CD8-positive, alpha-beta memory T cell (primary cell): ENCODE measurements around the gene RARG. TPM values are rescaled to one million over a fixed set of nuclear protein-coding genes. Genes with fewer than 3 reads are reported as not detected.

Experiments
- CTCF ChIA-PET: fragments of 350-600 bp; sonication (Branson Sonifier 250); formaldehyde crosslinking; loops from one replicate; lab custom pipeline; 2021; ENCODE audit warnings: antibody characterized with exemption; lab: Charles Lee
- POLR2A ChIA-PET: fragments of 350-600 bp; sonication (Branson Sonifier 250); formaldehyde crosslinking; loops from one replicate; lab custom pipeline; 2021; ENCODE audit warnings: antibody characterized with exemption; lab: Charles Lee
- DNase-seq, 5 donors: peaks; one replicate each; pipeline versions ENCODE4 v3.0.0 to v3.0.0-alpha.2; 2020 to 2022; ENCODE audit warnings: mixed read lengths in 1 of 5
- H3K27ac ChIP-seq: one replicate; pipeline ENCODE4 v1.7.0; 2013; ENCODE audit warnings: low read depth, mild to moderate bottlenecking, low read length, moderate library complexity
- H3K27me3 ChIP-seq: 2 replicates; pipeline ENCODE4 v1.7.0; 2013; ENCODE audit warnings: low read length, mild to moderate bottlenecking; ENCODE audit not compliant: insufficient read depth, poor library complexity, severe bottlenecking
- H3K36me3 ChIP-seq: 2 replicates; pipeline ENCODE4 v1.7.0; 2013; ENCODE audit warnings: mild to moderate bottlenecking, low read length, moderate library complexity; ENCODE audit not compliant: insufficient read depth
- H3K4me1 ChIP-seq: 2 replicates; pipeline ENCODE4 v1.7.0; 2013; ENCODE audit warnings: mild to moderate bottlenecking, low read length, moderate library complexity; ENCODE audit not compliant: insufficient read depth
- H3K4me3 ChIP-seq: 2 replicates; pipeline ENCODE4 v1.7.0; 2013; ENCODE audit warnings: mild to moderate bottlenecking, low read length
- H3K9me3 ChIP-seq: 2 replicates; pipeline ENCODE4 v1.7.0; 2013; ENCODE audit warnings: mild to moderate bottlenecking, low read length
- H3K27ac Mint-ChIP-seq, 8 donors: one replicate each; pipeline ENCODE4 v1.8.0; 2020 to 2021; ENCODE audit warnings: mixed read lengths in 8 of 8, mild to moderate bottlenecking in 6 of 8, inconsistent platforms in 3 of 8, moderate library complexity in 3 of 8
- H3K27me3 Mint-ChIP-seq, 2 donors: one replicate each; pipeline ENCODE4 v1.8.0; 2020 to 2021; ENCODE audit warnings: mixed read lengths in 2 of 2, mild to moderate bottlenecking in 1 of 2, moderate library complexity in 1 of 2
- H3K36me3 Mint-ChIP-seq, 3 donors: one replicate each; pipeline ENCODE4 v1.8.0; 2020 to 2021; ENCODE audit warnings: mixed read lengths in 3 of 3, inconsistent platforms in 1 of 3, mild to moderate bottlenecking in 1 of 3
- H3K4me1 Mint-ChIP-seq, 3 donors: one replicate each; pipeline ENCODE4 v1.8.0; 2020 to 2021; ENCODE audit warnings: mixed read lengths in 3 of 3, inconsistent platforms in 1 of 3, mild to moderate bottlenecking in 1 of 3
- H3K4me3 Mint-ChIP-seq, 7 donors: one replicate each; pipeline ENCODE4 v1.8.0; 2020 to 2021; ENCODE audit warnings: mixed read lengths in 7 of 7, mild to moderate bottlenecking in 6 of 7, moderate library complexity in 4 of 7, inconsistent platforms in 2 of 7
- H3K9me3 Mint-ChIP-seq, 5 donors: one replicate each; pipeline ENCODE4 v1.8.0; 2020 to 2022; ENCODE audit warnings: mixed read lengths in 5 of 5, mild to moderate bottlenecking in 3 of 5, moderate library complexity in 2 of 5, inconsistent platforms in 1 of 5
- polyA plus RNA-seq: library from polyadenylated mRNA; unstranded; fragments of 300-500 nt; fragmentation: Illumina TruSeq; gene quantifications from one replicate; pipeline ENCODE4 v1.2.3, GENCODE V29; 2021
- total RNA-seq, 2 experiments: library from RNA; stranded (reverse); gene quantifications; one replicate each; pipeline ENCODE4 v1.2.3, GENCODE V29; 2021

The RARG gene
- total and polyA plus RNA-seq, 3 experiments from 2014 or later = 15.4 to 68.4 (median 67.0) TPM

DNA sequence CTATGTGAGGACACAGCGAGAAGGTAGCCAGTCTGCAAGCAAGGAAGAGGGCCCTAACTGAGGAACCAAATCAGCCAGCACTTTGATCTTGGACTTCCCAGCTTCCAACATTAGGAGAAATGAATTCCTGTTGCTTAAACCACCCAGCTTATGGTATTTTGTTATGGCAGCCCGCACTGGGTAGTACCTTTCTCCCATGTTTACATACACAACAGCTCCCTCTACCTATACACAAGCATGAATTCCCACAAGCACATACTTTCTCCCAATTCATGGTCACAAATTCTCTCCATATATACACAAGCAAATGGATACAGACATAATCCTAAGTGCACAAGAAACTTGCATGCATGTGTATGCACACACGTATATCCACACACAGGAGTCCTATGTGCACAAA lies 32.3 kb downstream of the RARG start:
- H3K4me1 ChIP-seq = peaks cover 80% of the 10 kb centered on the region
- ChIA-PET CTCF (interaction anchor here (0.7 to 7.2 kb wide), 7 partner anchors 11 to 145 kb away, joined by 3 to 57 read pairs (median 5); partner anchors contain the start of genes AAAS, CSAD and ZNF740), POLR2A (interaction anchor here (1.2 to 2.3 kb wide), 4 partner anchors 8 to 100 kb away, joined by 3 to 6 read pairs (median 4); partner anchors contain the start of gene MYG1)
- H3K36me3 ChIP-seq = peaks cover 35% of the 10 kb centered on the region
- Mint-ChIP-seq H3K27ac (peak overlapping the region; percentile 12 to 92 (median 56)), H3K27me3 (no peaks in the 10 kb centered on the region), H3K9me3 (no peaks in the 10 kb centered on the region), H3K36me3 (peaks cover 12 to 66% (median 30%) of the 10 kb centered on the region in 3 donors), H3K4me1 (peaks cover 60 to 80% (median 70%) of the 10 kb centered on the region in 3 donors), H3K4me3 (peak overlapping the region in 6 of 7 donors; percentile 40 to 77 (median 66))
- H3K4me3 ChIP-seq = peak overlapping the region; percentile 9
- no peaks in the 10 kb centered on the region for H3K27me3 ChIP-seq
- H3K27ac ChIP-seq = no peak overlapping the region
- H3K9me3 ChIP-seq = no peaks in the 10 kb centered on the region
- DNase-seq = no peak

DNA sequence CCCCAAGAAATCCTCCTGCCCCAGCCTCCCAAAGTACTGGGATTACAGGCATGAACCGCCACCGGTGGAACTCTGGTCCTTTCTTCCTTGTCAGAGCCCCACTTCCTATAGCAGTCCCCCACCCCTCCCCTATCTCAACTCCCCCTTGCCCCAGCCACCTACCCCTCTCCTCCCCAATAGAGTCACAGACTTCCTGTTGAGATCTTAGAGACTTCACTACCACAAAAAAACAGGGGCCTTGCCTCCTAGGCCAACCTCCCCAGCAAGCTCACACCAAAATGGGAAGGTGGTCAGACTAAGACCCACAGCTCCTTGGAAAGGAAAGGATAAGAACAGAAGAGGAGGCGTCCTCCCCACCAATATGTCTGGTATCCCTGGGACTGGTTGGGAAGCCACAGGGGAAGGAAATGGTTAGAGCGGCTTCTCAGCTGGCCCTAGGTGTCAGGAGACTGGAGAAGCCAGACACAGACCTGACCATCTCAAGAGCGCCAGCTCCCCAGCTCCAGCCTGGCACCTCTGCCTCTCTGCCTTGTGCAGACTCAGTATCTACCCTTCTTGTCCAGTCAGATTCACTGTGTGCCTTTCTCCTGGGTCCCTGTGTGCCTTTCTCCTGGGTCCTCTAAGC lies 33.4 kb downstream of the RARG start:
- peaks cover 50 to 69% (median 59%) of the 10 kb centered on the region in 3 donors for H3K4me1 Mint-ChIP-seq
- H3K27me3 Mint-ChIP-seq = no peaks in the 10 kb centered on the region
- no peaks in the 10 kb centered on the region for H3K9me3 ChIP-seq
- no peaks in the 10 kb centered on the region for H3K9me3 Mint-ChIP-seq
- H3K4me3 ChIP-seq = peak overlapping the region; percentile 32
- POLR2A ChIA-PET = interaction anchor here (0.6 to 2.3 kb wide), 7 partner anchors 8 to 80 kb away, joined by 4 to 6 read pairs (median 4); partner anchors contain the start of gene ITGB7
- no peak overlapping the region for H3K27ac ChIP-seq
- peaks cover 46% of the 10 kb centered on the region for H3K36me3 ChIP-seq
- no peaks in the 10 kb centered on the region for H3K27me3 ChIP-seq
- DNase-seq = peak in 1 of 5 donors; percentile 56
- H3K4me3 Mint-ChIP-seq = peak overlapping the region; percentile 17 to 86 (median 76)
- H3K36me3 Mint-ChIP-seq = peaks cover 12 to 74% (median 32%) of the 10 kb centered on the region in 3 donors
- peak overlapping the region; percentile 25 to 97 (median 85) for H3K27ac Mint-ChIP-seq
- CTCF ChIA-PET = interaction anchor here (1.1 to 7.2 kb wide), 9 partner anchors 11 to 146 kb away, joined by 3 to 57 read pairs (median 5); partner anchors contain the start of genes AAAS, CSAD and ZNF740
- peaks cover 69% of the 10 kb centered on the region for H3K4me1 ChIP-seq

DNA sequence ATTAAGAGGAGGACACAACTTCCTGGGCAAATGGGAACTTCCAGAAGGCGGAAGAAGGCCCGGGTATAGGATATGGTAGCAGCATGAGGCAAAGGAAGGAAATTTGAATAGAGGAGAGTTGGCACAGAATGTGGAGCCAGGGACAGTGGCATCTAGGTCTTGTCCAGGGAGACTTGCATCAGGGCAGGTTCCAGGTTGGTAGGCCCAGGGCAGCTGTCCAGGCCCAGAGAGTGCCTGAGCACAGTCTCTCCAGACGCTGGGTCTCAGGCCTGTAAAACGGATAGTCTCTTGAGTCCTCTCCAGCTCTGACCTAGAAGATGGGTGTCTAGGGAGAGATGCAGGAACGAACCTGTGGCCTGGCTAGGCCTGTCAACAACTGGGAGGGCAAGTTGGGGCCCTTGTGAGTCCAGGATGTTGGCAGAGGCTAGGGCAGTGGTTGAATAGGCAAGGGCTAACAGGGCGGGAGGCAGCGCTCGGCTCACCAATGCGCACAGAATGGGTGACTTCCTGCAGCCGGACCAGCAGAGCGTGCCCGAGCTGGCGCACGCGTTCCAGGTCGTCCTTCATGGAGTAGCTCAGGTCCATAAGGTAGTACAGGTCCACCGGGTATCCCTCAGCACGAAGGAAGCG lies 34.9 kb downstream of the RARG start:
- POLR2A ChIA-PET = interaction anchor here (0.6 to 2.3 kb wide), 3 partner anchors 11 to 42 kb away, joined by 3 to 6 read pairs (median 4); partner anchors contain the start of gene CSAD
- Mint-ChIP-seq H3K9me3 (no peaks in the 10 kb centered on the region), H3K4me1 (peaks cover 45 to 55% (median 48%) of the 10 kb centered on the region in 3 donors), H3K4me3 (peak overlapping the region in 3 of 7 donors; percentile 19 to 59 (median 35)), H3K27ac (peak overlapping the region in 6 of 8 donors; percentile 15 to 77 (median 64)), H3K27me3 (no peaks in the 10 kb centered on the region), H3K36me3 (peaks cover 12 to 84% (median 34%) of the 10 kb centered on the region in 3 donors)
- Histone ChIP-seq H3K9me3 (no peaks in the 10 kb centered on the region), H3K4me3 (no peak overlapping the region), H3K27me3 (no peaks in the 10 kb centered on the region), H3K27ac (no peak overlapping the region), H3K36me3 (peaks cover 61% of the 10 kb centered on the region), H3K4me1 (peaks cover 55% of the 10 kb centered on the region)
- CTCF ChIA-PET = interaction anchor here (1.0 to 7.2 kb wide), 6 partner anchors 10 to 91 kb away, joined by 3 to 57 read pairs (median 4); partner anchors contain the start of genes CSAD and ZNF740
- DNase-seq = no peak

DNA sequence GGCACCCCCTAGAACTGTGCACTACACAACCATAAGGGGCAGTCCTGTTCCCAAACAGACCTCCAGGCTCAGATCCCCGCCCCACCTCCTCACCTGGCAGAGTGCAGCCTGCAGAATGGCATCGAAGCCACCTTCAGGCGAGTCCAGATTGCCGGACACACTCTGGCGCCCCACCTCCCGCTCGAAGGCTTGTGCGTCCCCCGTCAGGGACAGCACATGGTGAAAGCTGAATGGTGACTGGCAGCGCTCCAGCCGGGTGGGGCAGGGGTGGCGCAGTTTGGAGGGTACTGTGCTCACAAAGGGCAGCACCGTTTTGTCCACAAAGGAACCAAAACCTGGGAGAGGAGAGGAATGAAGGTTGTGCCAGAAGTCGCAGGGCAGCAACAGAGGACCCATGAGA lies 35.5 kb downstream of the RARG start:
- no peaks in the 10 kb centered on the region for H3K27me3 Mint-ChIP-seq
- H3K36me3 Mint-ChIP-seq = peaks cover 12 to 90% (median 36%) of the 10 kb centered on the region in 3 donors
- H3K4me1 Mint-ChIP-seq = peaks cover 44 to 50% (median 44%) of the 10 kb centered on the region in 3 donors
- Histone ChIP-seq H3K27me3 (no peaks in the 10 kb centered on the region), H3K4me3 (no peak overlapping the region), H3K9me3 (no peaks in the 10 kb centered on the region), H3K36me3 (peaks cover 67% of the 10 kb centered on the region), H3K4me1 (peaks cover 48% of the 10 kb centered on the region), H3K27ac (no peak overlapping the region)
- CTCF ChIA-PET = interaction anchor here (1.0 to 7.2 kb wide), 6 partner anchors 11 to 39 kb away, joined by 3 to 57 read pairs (median 4); partner anchors contain the start of genes CSAD and ZNF740
- DNase-seq = no peak
- no peaks in the 10 kb centered on the region for H3K9me3 Mint-ChIP-seq
- H3K4me3 Mint-ChIP-seq = peak overlapping the region in 1 of 7 donors; percentile 35
- H3K27ac Mint-ChIP-seq = peak overlapping the region in 5 of 8 donors; percentile 36 to 77 (median 60)
- POLR2A ChIA-PET = interaction anchor here (0.6 kb wide), 1 partner anchor 41 kb away, joined by 4 read pairs; no protein-coding TSS in a partner anchor

DNA sequence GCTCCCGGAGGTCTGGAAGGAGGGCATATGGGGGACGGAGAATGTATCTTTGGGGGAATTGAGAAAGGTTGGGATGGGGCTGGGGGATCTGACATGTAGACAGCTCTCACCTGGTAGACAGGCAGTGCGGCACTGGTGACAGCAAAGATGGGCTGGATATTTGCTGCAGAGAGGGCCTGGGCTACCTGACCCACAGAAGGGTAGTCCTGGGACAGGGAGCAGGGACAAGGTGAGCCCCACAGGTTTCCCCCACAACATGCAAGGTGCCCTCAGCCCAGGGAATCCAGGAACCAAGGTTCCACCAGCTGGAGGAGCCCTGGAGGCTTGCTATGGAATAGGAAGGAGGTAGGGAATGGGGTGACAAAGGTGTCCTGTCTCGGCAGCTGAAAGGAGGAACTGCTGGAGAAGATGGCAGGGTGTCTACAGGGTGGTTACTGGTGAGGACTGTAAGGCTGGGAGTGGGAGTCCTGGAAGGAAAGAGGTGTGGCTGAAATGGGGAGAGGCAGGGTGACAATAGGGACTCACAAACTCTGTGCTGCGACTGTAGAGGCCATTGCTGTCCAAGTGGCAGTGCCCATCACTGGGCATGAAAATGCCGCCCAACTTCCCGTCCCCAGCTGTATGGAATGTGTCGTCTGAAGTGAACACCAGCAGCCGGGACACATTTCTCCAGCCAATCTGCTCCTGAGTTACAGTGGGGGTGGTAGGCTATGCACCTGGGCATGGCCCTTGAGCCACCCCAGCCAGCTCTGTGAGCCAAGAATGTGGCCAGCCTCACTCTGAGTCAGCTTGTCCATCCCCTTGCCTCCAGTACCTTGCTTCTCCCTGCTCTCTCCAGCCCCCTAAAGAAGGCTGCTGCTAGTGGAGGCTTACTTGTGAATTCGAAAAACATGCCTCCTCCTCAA lies 36.2 kb downstream of the RARG start:
- H3K27me3 Mint-ChIP-seq = no peaks in the 10 kb centered on the region
- POLR2A ChIA-PET = no interaction called here
- H3K36me3 Mint-ChIP-seq = peaks cover 12 to 92% (median 31%) of the 10 kb centered on the region in 3 donors
- H3K4me3 ChIP-seq = no peak overlapping the region
- peaks cover 37 to 45% (median 39%) of the 10 kb centered on the region in 3 donors for H3K4me1 Mint-ChIP-seq
- no peaks in the 10 kb centered on the region for H3K9me3 ChIP-seq
- H3K9me3 Mint-ChIP-seq = no peaks in the 10 kb centered on the region
- H3K4me3 Mint-ChIP-seq = peak overlapping the region in 1 of 7 donors; percentile 44
- CTCF ChIA-PET = interaction anchor here (0.8 to 1.7 kb wide), 9 partner anchors 9 to 73 kb away, joined by 3 to 7 read pairs (median 3); partner anchors contain the start of gene ESPL1
- peaks cover 41% of the 10 kb centered on the region for H3K4me1 ChIP-seq
- no peak overlapping the region for H3K27ac ChIP-seq
- peaks cover 74% of the 10 kb centered on the region for H3K36me3 ChIP-seq
- peak overlapping the region; percentile 11 to 91 (median 72) for H3K27ac Mint-ChIP-seq
- DNase-seq = no peak
- no peaks in the 10 kb centered on the region for H3K27me3 ChIP-seq

DNA sequence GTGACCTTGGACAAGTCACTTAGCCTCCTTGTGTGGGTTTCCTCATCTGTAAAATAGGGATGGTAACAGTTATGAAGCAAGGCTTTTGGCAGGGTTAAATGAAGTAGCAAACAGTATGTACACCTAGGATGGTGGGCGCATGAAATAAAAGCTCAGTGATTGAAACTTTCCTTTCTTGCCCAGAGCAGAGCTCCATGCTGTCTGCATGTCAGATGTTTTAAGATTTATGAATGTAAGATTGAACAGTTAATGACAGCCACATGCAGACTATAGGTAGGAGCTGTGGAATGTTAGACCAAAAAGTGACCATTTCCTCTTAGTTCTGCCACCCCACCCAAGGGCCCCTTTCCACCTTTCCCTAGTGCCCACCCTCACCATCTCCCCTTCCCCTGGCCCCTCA lies 37.0 kb downstream of the RARG start:
- ChIA-PET CTCF (interaction anchor here (0.8 to 1.7 kb wide), 8 partner anchors 8 to 73 kb away, joined by 3 to 7 read pairs (median 4); partner anchors contain the start of gene ESPL1), POLR2A (interaction anchor here (0.5 kb wide), 1 partner anchor 1585 kb away, joined by 4 read pairs; no protein-coding TSS in a partner anchor)
- Mint-ChIP-seq H3K9me3 (no peaks in the 10 kb centered on the region), H3K4me3 (peak overlapping the region in 1 of 7 donors; percentile 35), H3K4me1 (peaks cover 32 to 42% (median 35%) of the 10 kb centered on the region in 3 donors), H3K27me3 (no peaks in the 10 kb centered on the region), H3K27ac (peak overlapping the region in 6 of 8 donors; percentile 18 to 91 (median 67)), H3K36me3 (peaks cover 12 to 90% (median 30%) of the 10 kb centered on the region in 3 donors)
- Histone ChIP-seq H3K9me3 (no peaks in the 10 kb centered on the region), H3K4me1 (peaks cover 33% of the 10 kb centered on the region), H3K36me3 (peaks cover 71% of the 10 kb centered on the region), H3K4me3 (no peak overlapping the region), H3K27ac (no peak overlapping the region), H3K27me3 (no peaks in the 10 kb centered on the region)
- no peak for DNase-seq
